Pancreas (tissue), 10 donors: ENCODE measurements around the gene S100A4. TPM values are rescaled to one million over a fixed set of nuclear protein-coding genes. Genes with fewer than 3 reads are reported as not detected.
A peak's percentile ranks its signal among the peaks of the same experiment; 100 is the strongest.

Experiments
- ATAC-seq, 4 donors: fragments of 200-7000 bp; cut with Tn5 transposase; one replicate each; pipeline versions ENCODE4 v1.8.0 to v1.9.1; 2020; ENCODE audit warnings: mild to moderate bottlenecking in 4 of 4, moderate library complexity in 4 of 4
- DNase-seq, 6 donors: peaks; one replicate each; pipeline ENCODE4 v3.0.0-alpha.2; 2020
- FAIRE-seq: peaks from 2 replicates; lab custom pipeline; 2012; peaks lifted over from hg19 to GRCh38; lab: Jason Lieb, UNC
- H3K27ac ChIP-seq, 4 donors: fragments of 200-600 bp; sonication (generic); 1 replicate in 3 of 4; 2 replicates in 1 of 4; pipeline versions ENCODE4 v1.5.0 to v1.8.0; 2020
- H3K27me3 ChIP-seq, 4 donors: fragments of 200-600 bp; one replicate each; pipeline ENCODE4 v1.8.0; 2021
- H3K36me3 ChIP-seq, 3 donors: fragments of 200-600 bp; sonication (generic) in 1 of 3; one replicate each; pipeline versions ENCODE4 v1.5.0 to v1.8.0; 2020 to 2021
- H3K4me1 ChIP-seq, 3 donors: fragments of 200-600 bp; one replicate each; pipeline ENCODE4 v1.8.0; 2021
- H3K4me3 ChIP-seq, 4 donors: fragments of 200-600 bp; sonication (generic) in 2 of 4; one replicate each; pipeline versions ENCODE4 v1.5.0 to v1.8.0; 2020 to 2021
- H3K9me3 ChIP-seq, 4 donors: fragments of 200-600 bp; one replicate each; pipeline ENCODE4 v1.8.0; 2021
- WGBS, 2 donors: extraction: QIAGEN DNeasy Blood & Tissue Kit; methylation state at CpG; one replicate each; pipeline ENCODE4 v1.1.7; 2013; 5-methylcytosine and 5-hydroxymethylcytosine counted together
- intact Hi-C, 3 donors: fragments of 100-400 bp; cut with DNase I; formaldehyde crosslinking; loops; one replicate each; pipeline versions ENCODE4 v1.11.1 to v1.14.2; 2022
- polyA plus RNA-seq, 2 donors: library from polyadenylated mRNA; stranded (reverse); fragments of 200-250 nt; gene quantifications; one replicate each; pipeline ENCODE4 v1.2.3, GENCODE V29; 2013
- total RNA-seq, 6 donors: library from RNA; stranded (reverse); fragmentation: NEBNext Ultra II Directional in 4 of 6; extraction: Animal tissue kit (Norgen Biotek cat#: 25700) in 4 of 6; gene quantifications; one replicate each; pipeline versions ENCODE4 v1.2.1 to v1.2.4, GENCODE V29; 2021 to 2023
- TF ChIP-seq, protein P1 (sequence below), 4 donors: fragments of 200-600 bp; sonication (generic) in 3 of 4; IDR thresholded peaks; one replicate each; pipeline versions ENCODE4 v1.5.0 to v1.8.0; 2021; ENCODE audit warnings: antibody characterized with exemption in 4 of 4
- donor health status: healthy with polysubstance abuse.
- donor health status: DM: no; HTN: no; CAD: no; lungs with moderate emphysema.
- donor health status: DM: no; HTN: no; CAD: no.
- donor health status: control.
- donor health status: control.
- donor health status: Bipolar disorder and iron deficiency.
- donor health status: DM: yes; HTN: yes; CAD: no.
- donor health status: DM: no; HTN: no; CAD: no.
- donor health status: DM: no; HTN: no; CAD: no.
- donor health status: DM: yes; HTN: yes; CAD: no.

S100A4 gene
- total and polyA plus RNA-seq, 8 donors = 5.0 to 149 (median 39.5) TPM

DNA sequence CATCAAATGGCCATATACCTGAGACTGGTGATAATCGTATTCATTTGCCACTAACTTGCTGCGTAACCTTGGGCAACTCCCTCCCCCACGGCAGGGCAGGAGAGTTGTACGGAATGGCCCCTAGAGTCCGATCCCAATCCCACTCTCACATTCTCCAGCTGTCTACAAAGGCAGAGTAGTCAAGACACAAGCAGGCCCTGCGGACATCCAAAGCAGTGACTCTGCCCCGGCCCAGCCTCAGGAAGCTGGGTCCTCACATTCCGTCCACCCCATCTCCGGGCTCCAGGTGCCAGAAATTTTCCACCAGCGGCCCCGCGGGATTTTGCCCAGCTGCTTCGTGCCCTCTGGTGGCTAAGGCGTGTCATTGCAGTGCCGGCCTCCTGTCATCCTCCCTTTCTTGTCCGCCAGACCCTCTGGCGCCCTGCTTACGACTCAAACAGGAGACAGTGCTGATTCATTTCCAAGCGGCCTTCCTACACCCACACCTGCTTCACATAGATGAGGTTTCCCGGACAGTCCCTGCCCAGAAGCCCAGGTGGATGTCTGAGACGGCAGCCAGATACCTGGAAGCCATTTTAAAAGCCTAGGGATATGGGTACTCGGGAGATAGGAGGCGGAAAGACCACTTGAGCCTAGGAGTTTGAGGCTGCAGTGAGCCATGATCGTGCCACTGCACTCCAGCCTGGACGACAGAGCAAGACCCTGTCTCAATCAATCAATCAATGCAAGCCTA, 22.9 kb upstream of the S100A4 start:
- TF ChIP-seq, protein P1, sequence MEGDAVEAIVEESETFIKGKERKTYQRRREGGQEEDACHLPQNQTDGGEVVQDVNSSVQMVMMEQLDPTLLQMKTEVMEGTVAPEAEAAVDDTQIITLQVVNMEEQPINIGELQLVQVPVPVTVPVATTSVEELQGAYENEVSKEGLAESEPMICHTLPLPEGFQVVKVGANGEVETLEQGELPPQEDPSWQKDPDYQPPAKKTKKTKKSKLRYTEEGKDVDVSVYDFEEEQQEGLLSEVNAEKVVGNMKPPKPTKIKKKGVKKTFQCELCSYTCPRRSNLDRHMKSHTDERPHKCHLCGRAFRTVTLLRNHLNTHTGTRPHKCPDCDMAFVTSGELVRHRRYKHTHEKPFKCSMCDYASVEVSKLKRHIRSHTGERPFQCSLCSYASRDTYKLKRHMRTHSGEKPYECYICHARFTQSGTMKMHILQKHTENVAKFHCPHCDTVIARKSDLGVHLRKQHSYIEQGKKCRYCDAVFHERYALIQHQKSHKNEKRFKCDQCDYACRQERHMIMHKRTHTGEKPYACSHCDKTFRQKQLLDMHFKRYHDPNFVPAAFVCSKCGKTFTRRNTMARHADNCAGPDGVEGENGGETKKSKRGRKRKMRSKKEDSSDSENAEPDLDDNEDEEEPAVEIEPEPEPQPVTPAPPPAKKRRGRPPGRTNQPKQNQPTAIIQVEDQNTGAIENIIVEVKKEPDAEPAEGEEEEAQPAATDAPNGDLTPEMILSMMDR (IDR thresholded peaks at IDR 0.05) = peak; percentile 94 to 98 (median 96)
- Histone ChIP-seq H3K4me1 (peaks cover 0 to 24% (median 0%) of the 10 kb centered on the region in 3 donors), H3K36me3 (no peaks in the 10 kb centered on the region), H3K27me3 (no peaks in the 10 kb centered on the region), H3K27ac (peak overlapping the region in 2 of 4 donors; percentile 90), H3K9me3 (no peaks in the 10 kb centered on the region), H3K4me3 (peak overlapping the region in 2 of 4 donors; percentile 21 to 30)
- peak; percentile 71 to 94 (median 88) for DNase-seq
- FAIRE-seq = no peak
- ATAC-seq = peak; percentile 40 to 70 (median 65)
- 7 to 8% methylated on average over 25 of the region's 25 CpGs for WGBS, 2 donors
- intact Hi-C loops = no loop called here

DNA sequence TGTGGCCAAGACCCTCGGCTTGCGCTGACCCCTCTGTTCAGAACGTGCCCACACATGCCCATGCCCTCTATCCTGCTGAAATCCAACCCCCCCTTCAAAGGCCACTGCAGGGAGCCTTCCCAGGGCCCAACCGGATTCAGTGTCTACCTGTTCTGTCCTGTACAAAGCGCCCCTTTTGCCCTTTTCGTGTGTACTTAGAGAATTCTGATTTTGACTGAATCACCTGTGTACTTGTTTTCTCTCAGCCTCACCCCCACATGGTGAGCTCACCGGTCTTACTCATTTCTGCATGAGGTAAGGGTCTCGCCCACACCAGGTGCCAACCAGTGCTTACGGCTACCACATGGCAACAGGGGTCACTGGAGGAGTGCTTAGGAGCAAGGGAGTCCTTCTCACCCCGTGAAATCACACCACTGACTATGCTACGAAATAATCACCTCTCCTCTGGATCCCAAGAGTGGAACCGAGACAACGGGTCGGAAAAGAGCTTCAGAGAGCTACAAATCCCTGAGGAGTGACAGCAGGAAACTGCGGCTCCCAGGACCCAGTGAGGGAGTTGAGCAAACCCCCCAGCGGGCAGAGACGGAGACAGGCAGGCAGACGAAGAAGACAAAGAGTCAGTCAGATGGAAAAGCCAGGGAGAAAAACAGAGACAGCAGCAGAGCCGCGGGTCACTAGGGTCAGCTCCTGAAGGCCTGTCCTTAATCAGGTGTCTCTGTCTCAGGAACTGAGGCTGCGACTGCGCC, 22.2 kb upstream of the S100A4 start:
- Histone ChIP-seq H3K27me3 (no peaks in the 10 kb centered on the region), H3K27ac (peak overlapping the region in 2 of 4 donors; percentile 90), H3K9me3 (no peaks in the 10 kb centered on the region), H3K4me3 (peak overlapping the region in 2 of 4 donors; percentile 21 to 30), H3K4me1 (peaks cover 0 to 24% (median 0%) of the 10 kb centered on the region in 3 donors), H3K36me3 (no peaks in the 10 kb centered on the region)
- ATAC-seq (peak in 1 of 4 donors; percentile 3), DNase-seq (peak in 1 of 6 donors; percentile 21), FAIRE-seq (no peak)
- TF ChIP-seq, protein P1 (IDR thresholded peaks at IDR 0.05) = no peak
- intact Hi-C loops = no loop called here
- 76 to 83% methylated on average over 22 of the region's 22 CpGs for WGBS, 2 donors

- DNase-seq = peak; percentile 79 to 95 (median 88)
- Histone ChIP-seq H3K27ac (peak overlapping the region; percentile 62 to 90 (median 78)), H3K27me3 (no peaks in the 10 kb centered on the region), H3K9me3 (no peaks in the 10 kb centered on the region), H3K4me1 (peaks cover 0 to 24% (median 0%) of the 10 kb centered on the region in 3 donors), H3K4me3 (no peak overlapping the region), H3K36me3 (no peaks in the 10 kb centered on the region)
- TF ChIP-seq, protein P1 (IDR thresholded peaks at IDR 0.05) = no peak
- FAIRE-seq = no peak
- ATAC-seq = peak; percentile 88 to 93 (median 90)
- 60 to 63% methylated on average over 16 of the region's 16 CpGs for whole genome bisulfite sequencing, 2 donors
- intact Hi-C loops = no loop called here
Observed at GRCh38 chr1:153566414-153567371, 21.1 kb upstream of the S100A4 start.

- TF ChIP-seq, protein P1 (IDR thresholded peaks at IDR 0.05) = no peak
- Histone ChIP-seq H3K4me1 (peaks cover 0 to 24% (median 0%) of the 10 kb centered on the region in 3 donors), H3K36me3 (no peaks in the 10 kb centered on the region), H3K9me3 (no peaks in the 10 kb centered on the region), H3K27me3 (no peaks in the 10 kb centered on the region), H3K27ac (peak within 1 kb of the TSS; percentile 62 to 90 (median 78)), H3K4me3 (no peak within 1 kb of the TSS)
- ATAC-seq (peak; percentile 15 to 52 (median 24)), DNase-seq (peak in 3 of 6 donors; percentile 34 to 64 (median 41)), FAIRE-seq (no peak)
- 65 to 73% methylated on average over 8 of the region's 8 CpGs for WGBS, 2 donors
- intact Hi-C loops = no loop called here
Observed at GRCh38 chr1:153565529-153566374, 20.1 kb upstream of the S100A4 start, which contains the start of gene S100A2. TSS of gene S100A2 (minus strand) at chr1:153565844. CDS start at chr1:153563877, 1,967 bp downstream.
